ENCODE measurements around the gene APOD.

GRCh38 chr3:195565716-195566115 is 18.0 kb downstream of the APOD start:
- no peak for TF ChIP-seq CTCF (IDR thresholded peaks at IDR 0.05; ENCODE audit: poor library complexity)
- TF ChIP-seq EZH2phosphoT487 (IDR thresholded peaks at IDR 0.05; ENCODE audit: low read depth, severe bottlenecking, unreplicated experiment) = no peak
- no peak for TF ChIP-seq EZH2 (IDR thresholded peaks at IDR 0.05; ENCODE audit: borderline replicate concordance)

Data from hepatocyte (in vitro differentiated cells).